Measurements from ENCODE around the gene TMC5.
"Not testable (repeated sequence)": the region's sequence is repeated elsewhere in the genome, so short reads cannot be mapped to it uniquely, and the experiment has no call there.

DNA sequence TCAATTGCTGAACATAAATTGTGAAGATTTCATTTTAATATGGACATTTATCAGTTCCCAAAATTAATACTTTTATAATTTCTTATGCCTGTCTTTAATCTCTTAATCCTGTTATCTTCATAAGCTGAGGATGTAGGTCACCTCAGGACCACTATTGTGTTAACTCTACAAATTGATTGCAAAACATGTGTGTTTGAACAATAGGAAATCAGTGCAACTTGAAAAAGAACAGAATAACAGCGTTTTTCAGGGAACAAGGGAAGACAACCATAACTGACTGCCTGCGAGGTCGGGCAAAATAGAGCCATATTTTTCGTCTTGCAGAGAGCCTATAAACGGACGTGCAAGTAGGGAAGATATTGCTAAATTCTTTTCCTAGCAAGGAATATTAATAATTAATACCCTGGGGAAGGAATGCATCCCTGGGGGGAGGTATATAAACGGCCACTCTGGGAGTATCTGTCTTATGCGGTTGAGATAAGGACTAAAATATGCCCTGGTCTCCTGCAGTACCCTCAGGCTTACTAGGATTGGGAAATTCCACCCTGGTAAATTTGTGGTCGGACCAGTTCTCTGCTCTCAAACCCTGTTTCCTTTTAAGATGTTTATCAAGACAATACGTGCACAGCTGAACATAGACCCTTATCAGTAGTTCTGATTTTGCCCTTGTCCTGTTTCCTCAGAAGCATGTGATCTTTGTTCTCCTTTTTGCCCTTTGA lies 125.8 kb downstream of the TMC5 start:
- not testable (repeated sequence) for TF ChIP-seq CTCF (IDR thresholded peaks at IDR 0.05; ENCODE audit: low read length); EZH2 (optimal IDR thresholded peaks at IDR 0.05; ENCODE audit: low read depth, low read length)
